Activated CD4-positive, alpha-beta T cell treated with anti-CD3 and anti-CD28 coated beads, Interleukin-10, Interleukin-2, amounts not matched to agents 100 ng/mL and 50 ng/mL, durations not matched to agents 16 hours and 8 hours (primary cell): ENCODE measurements around the gene SPACA7.
A peak's percentile ranks its signal among the peaks of the same experiment; 100 is the strongest.

Experiments used
- DNase-seq: peaks from one replicate; pipeline ENCODE4 v3.0.0-alpha.2; 2020

SPACA7 gene

GRCh38 chr13:112467236-112467635 is 91.1 kb downstream of the SPACA7 start:
- DNase-seq, result no peak

GRCh38 chr13:112468069-112468468 is 91.9 kb downstream of the SPACA7 start:
- DNase-seq, result no peak

- DNase-seq, result no peak
These were observed 93.1 kb downstream of the SPACA7 start for GRCh38 chr13:112469071-112469745.

- DNase-seq, result no peak
These were observed 97.7 kb downstream of the SPACA7 start for GRCh38 chr13:112473818-112474217.

GRCh38 chr13:112474869-112475268 is 98.7 kb downstream of the SPACA7 start:
- DNase-seq, result no peak

- no peak for DNase-seq
These were observed 99.7 kb downstream of the SPACA7 start for GRCh38 chr13:112475889-112476288.

GRCh38 chr13:112477070-112477619 is 101.0 kb downstream of the SPACA7 start:
- DNase-seq, result no peak

GRCh38 chr13:112479389-112479788 is 103.2 kb downstream of the SPACA7 start:
- no peak for DNase-seq

GRCh38 chr13:112481458-112481857 is 105.3 kb downstream of the SPACA7 start:
- DNase-seq, result peak; percentile 4

GRCh38 chr13:112483299-112483698 is 107.1 kb downstream of the SPACA7 start:
- DNase-seq, result peak; percentile 13
